OCI-LY7 (cell line): Measurements from ENCODE around the gene FNDC3A.

Experiments used
- EZH2phosphoT487 ChIP-seq: fragments of 200-600 bp; sonication (generic); IDR thresholded peaks from 2 replicates; pipeline ENCODE4 v1.6.1; 2018; ENCODE audit warnings: low read depth, borderline replicate concordance, mild to moderate bottlenecking, mixed run types, antibody characterized with exemption, low read length, moderate library complexity, mixed read lengths
- TF ChIP-seq, protein P1 (sequence below): fragments of 200-600 bp; sonication (generic); conservative IDR thresholded peaks from 2 replicates; pipeline ENCODE4 v1.5.1; 2014; ENCODE audit warnings: mild to moderate bottlenecking, antibody characterized with exemption, low read length, moderate library complexity, mixed read lengths

DNA sequence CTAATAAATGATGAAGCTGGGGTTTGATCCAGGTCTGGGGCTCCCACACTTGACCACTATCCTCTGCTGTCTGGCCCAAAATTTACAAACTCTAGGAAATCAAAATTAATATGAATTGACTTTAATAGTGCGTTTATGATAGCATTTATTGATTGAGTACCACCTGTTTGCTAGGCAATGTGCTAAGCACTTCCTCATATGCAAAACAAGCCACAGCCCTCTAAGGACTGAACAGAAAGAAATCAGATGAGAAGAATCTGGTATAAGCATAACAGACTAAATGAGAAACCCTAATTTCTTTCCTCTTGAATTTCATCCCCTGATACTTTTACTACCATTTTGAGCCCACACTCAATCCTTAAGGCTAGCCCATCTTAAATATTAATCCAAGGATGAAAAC, 237.8 kb downstream of the FNDC3A start:
- TF ChIP-seq, protein P1, sequence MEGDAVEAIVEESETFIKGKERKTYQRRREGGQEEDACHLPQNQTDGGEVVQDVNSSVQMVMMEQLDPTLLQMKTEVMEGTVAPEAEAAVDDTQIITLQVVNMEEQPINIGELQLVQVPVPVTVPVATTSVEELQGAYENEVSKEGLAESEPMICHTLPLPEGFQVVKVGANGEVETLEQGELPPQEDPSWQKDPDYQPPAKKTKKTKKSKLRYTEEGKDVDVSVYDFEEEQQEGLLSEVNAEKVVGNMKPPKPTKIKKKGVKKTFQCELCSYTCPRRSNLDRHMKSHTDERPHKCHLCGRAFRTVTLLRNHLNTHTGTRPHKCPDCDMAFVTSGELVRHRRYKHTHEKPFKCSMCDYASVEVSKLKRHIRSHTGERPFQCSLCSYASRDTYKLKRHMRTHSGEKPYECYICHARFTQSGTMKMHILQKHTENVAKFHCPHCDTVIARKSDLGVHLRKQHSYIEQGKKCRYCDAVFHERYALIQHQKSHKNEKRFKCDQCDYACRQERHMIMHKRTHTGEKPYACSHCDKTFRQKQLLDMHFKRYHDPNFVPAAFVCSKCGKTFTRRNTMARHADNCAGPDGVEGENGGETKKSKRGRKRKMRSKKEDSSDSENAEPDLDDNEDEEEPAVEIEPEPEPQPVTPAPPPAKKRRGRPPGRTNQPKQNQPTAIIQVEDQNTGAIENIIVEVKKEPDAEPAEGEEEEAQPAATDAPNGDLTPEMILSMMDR: no peak
- TF ChIP-seq EZH2phosphoT487: no peak
